HUES6 (cell line): ENCODE measurements around the gene SLC30A9.

Source experiments
- H3K27ac ChIP-seq: 2 replicates; pipeline ENCODE4 v1.7.0; 2013; ENCODE audit warnings: low read depth, mild to moderate bottlenecking, low read length, inconsistent platforms
- H3K27me3 ChIP-seq: 2 replicates; pipeline ENCODE4 v1.6.1; 2013; ENCODE audit warnings: low read length; ENCODE audit not compliant: control insufficient read depth, insufficient read depth
- H3K36me3 ChIP-seq: 2 replicates; pipeline ENCODE4 v1.6.1; 2013; ENCODE audit warnings: low read length; ENCODE audit not compliant: control insufficient read depth, insufficient read depth
- H3K4me1 ChIP-seq: 2 replicates; pipeline ENCODE4 v1.6.1; 2013; ENCODE audit warnings: low read length; ENCODE audit not compliant: control insufficient read depth, insufficient read depth
- H3K4me3 ChIP-seq: 2 replicates; pipeline ENCODE4 v1.5.1; 2013; ENCODE audit warnings: low read depth, low read length
- H3K9ac ChIP-seq: one replicate; pipeline ENCODE4 v1.6.1; 2013; ENCODE audit warnings: mild to moderate bottlenecking, low read length
- H3K9me3 ChIP-seq: 2 replicates; pipeline ENCODE4 v1.6.1; 2013; ENCODE audit warnings: low read depth, low read length; ENCODE audit not compliant: control insufficient read depth, insufficient read depth

Gene SLC30A9

DNA sequence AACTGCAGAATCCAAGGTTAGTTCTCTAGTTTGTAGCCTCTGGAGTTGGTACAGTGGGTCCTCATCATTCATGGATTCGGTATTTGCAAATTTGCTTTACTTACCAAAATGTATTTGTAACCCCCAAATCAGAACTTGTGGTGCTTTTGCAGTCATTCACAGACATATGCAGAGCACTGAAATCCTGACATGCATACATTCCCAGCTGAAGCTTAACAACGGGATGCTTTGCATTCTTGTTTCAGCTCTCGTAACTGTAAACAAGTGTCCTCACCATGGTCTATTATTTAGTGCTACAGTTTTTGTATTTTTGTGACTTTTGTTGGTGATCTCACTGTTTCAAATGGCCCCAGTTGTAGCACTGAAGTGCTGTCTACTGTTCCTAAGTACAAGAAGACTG lies 146.0 kb downstream of the SLC30A9 start:
- Histone ChIP-seq H3K36me3 (peaks cover 15% of the 10 kb centered on the region; the same call in 1 of the 2 replicates), H3K27me3 (no peaks in the 10 kb centered on the region), H3K4me1 (peaks cover 3% of the 10 kb centered on the region; the same call in 1 of the 2 replicates), H3K9me3 (no peaks in the 10 kb centered on the region), H3K4me3 (no peak overlapping the region), H3K9ac (no peak overlapping the region), H3K27ac (no peak overlapping the region)
